Right lobe of liver (tissue), 6 donors: ENCODE data around the gene FOXP4. TPM values are rescaled to one million over a fixed set of nuclear protein-coding genes. Genes with fewer than 3 reads are reported as not detected.

Source experiments
- ATAC-seq, 4 donors: fragments of 200-7000 bp; cut with Tn5 transposase; one replicate each; pipeline ENCODE4 v1.9.1; 2020; ENCODE audit warnings: mild to moderate bottlenecking in 4 of 4, moderate library complexity in 4 of 4
- DNase-seq, 3 donors: peaks; one replicate each; pipeline ENCODE4 v3.0.0-alpha.2; 2020
- H3K27ac ChIP-seq, 3 donors: fragments of 200-600 bp; one replicate each; pipeline ENCODE4 v1.8.0; 2022
- H3K27me3 ChIP-seq, 2 donors: fragments of 200-600 bp; one replicate each; pipeline ENCODE4 v1.8.0; 2022
- H3K36me3 ChIP-seq, 4 donors: fragments of 200-600 bp; sonication (generic) in 1 of 4; one replicate each; pipeline versions ENCODE4 v1.5.1 to v1.8.0; 2017 to 2022; ENCODE audit warnings: control low read depth in 1 of 4
- H3K4me1 ChIP-seq, 4 donors: fragments of 200-600 bp; sonication (generic) in 1 of 4; one replicate each; pipeline versions ENCODE4 v1.5.1 to v1.8.0; 2017 to 2022; ENCODE audit warnings: control low read depth in 1 of 4
- H3K4me3 ChIP-seq, 3 donors: fragments of 200-600 bp; one replicate each; pipeline ENCODE4 v1.8.0; 2022
- H3K9me3 ChIP-seq, 4 donors: fragments of 200-600 bp; sonication (generic) in 1 of 4; one replicate each; pipeline versions ENCODE4 v1.5.1 to v1.8.0; 2017 to 2022; ENCODE audit warnings: control low read depth in 1 of 4
- CTCF ChIP-seq, 4 donors: fragments of 200-600 bp in 3 of 4; fragments of 450-650 bp in 1 of 4; IDR thresholded peaks; one replicate each; pipeline versions ENCODE4 v1.5.1 to v1.8.0; 2016 to 2022; ENCODE audit warnings: antibody characterized with exemption in 4 of 4, mild to moderate bottlenecking in 2 of 4
- POLR2A ChIP-seq: fragments of 450-650 bp; IDR thresholded peaks from one replicate; pipeline ENCODE4 v1.6.1; 2017; ENCODE audit warnings: antibody characterized with exemption, mild to moderate bottlenecking
- WGBS: methylation state at CpG from one replicate; pipeline ENCODE4 v1.1.6; 2018; ENCODE audit warnings: low coverage, low lambda C conversion rate; ENCODE audit not compliant: insufficient coverage; ENCODE audit errors: missing lambda C conversion rate; 5-methylcytosine and 5-hydroxymethylcytosine counted together
- intact Hi-C, 2 donors: fragments of 100-400 bp; cut with DNase I; formaldehyde crosslinking; loops; one replicate each; pipeline versions ENCODE4 v1.11.2 to v1.14.1; 2022
- total RNA-seq, 6 experiments: library from RNA; depleted of rRNA in 2 of 6; stranded (reverse); fragments of >200 nt in 2 of 6; fragmentation: NEBNext Ultra II Directional in 3 of 6; extraction: Animal tissue kit (Norgen Biotek cat#: 25700) in 3 of 6; gene quantifications; one replicate each; pipeline versions ENCODE4 v1.1.0 to v1.2.4, GENCODE V29; 2016 to 2023
- donor health status: DM: no; HTN: yes; CAD: no.
- donor health status: DM: no; HTN: no; CAD: no.
- donor health status: DM: no; HTN: no; CAD: no.
- donor health status: DM: no; HTN: yes; CAD: no.
- donor health status: DM: no; HTN: yes; CAD: no.

Gene FOXP4
- total RNA-seq, 6 experiments from 2014 or later, result 12.6 to 19.2 (median 14.9) TPM

GRCh38 chr6:41547799-41548097 lies 1.6 kb downstream of the FOXP4 start:
- WGBS, result 0% methylated on average over 3 of the region's 21 CpGs
- Histone ChIP-seq H3K36me3 (no peaks in the 10 kb centered on the region), H3K27ac (peak overlapping the region in 2 of 3 donors; percentile 29 to 86), H3K9me3 (no peaks in the 10 kb centered on the region), H3K4me3 (peak overlapping the region; percentile 63 to 83 (median 81)), H3K27me3 (no peaks in the 10 kb centered on the region), H3K4me1 (peaks cover 0 to 20% (median under 1%) of the 10 kb centered on the region in 4 donors)
- intact Hi-C loops, result no loop called here
- DNase-seq, result no peak
- no peak for TF ChIP-seq CTCF (IDR thresholded peaks at IDR 0.05)
- no peak for TF ChIP-seq POLR2A
- peak; percentile 1 to 6 (median 4) for ATAC-seq

- peak; percentile 62 to 86 (median 81) for DNase-seq
- peak; percentile 44 to 66 (median 58) for ATAC-seq
- intact Hi-C loops, result no loop called here
- no peaks in the 10 kb centered on the region for H3K36me3 ChIP-seq
- H3K27ac ChIP-seq, result peak overlapping the region in 2 of 3 donors; percentile 29 to 86
- TF ChIP-seq POLR2A (peak; percentile 16), CTCF (IDR thresholded peaks at IDR 0.05) (no peak)
- H3K4me1 ChIP-seq, result peaks cover 0 to 25% (median 3%) of the 10 kb centered on the region in 4 donors
- peak overlapping the region; percentile 63 to 83 (median 81) for H3K4me3 ChIP-seq
- 17% methylated on average over 14 of the region's 50 CpGs for WGBS
- no peaks in the 10 kb centered on the region for H3K9me3 ChIP-seq
- no peaks in the 10 kb centered on the region for H3K27me3 ChIP-seq
These were observed 2.1 kb downstream of the FOXP4 start for GRCh38 chr6:41548098-41548840.

GRCh38 chr6:41548841-41549642 lies 2.9 kb downstream of the FOXP4 start:
- DNase-seq, result no peak
- peak overlapping the region; percentile 63 to 83 (median 81) for H3K4me3 ChIP-seq
- intact Hi-C loops, result no loop called here
- no peak for TF ChIP-seq POLR2A
- no peak for TF ChIP-seq CTCF (IDR thresholded peaks at IDR 0.05)
- H3K9me3 ChIP-seq, result no peaks in the 10 kb centered on the region
- no peaks in the 10 kb centered on the region for H3K36me3 ChIP-seq
- ATAC-seq, result no peak
- H3K27me3 ChIP-seq, result no peaks in the 10 kb centered on the region
- WGBS, result 0% methylated on average over 2 of the region's 11 CpGs
- H3K4me1 ChIP-seq, result peaks cover 0 to 33% (median 5%) of the 10 kb centered on the region in 4 donors
- H3K27ac ChIP-seq, result peak overlapping the region in 1 of 3 donors; percentile 44

GRCh38 chr6:41549673-41550072 lies 3.5 kb downstream of the FOXP4 start:
- intact Hi-C loops, result no loop called here
- Histone ChIP-seq H3K27ac (no peak overlapping the region), H3K36me3 (no peaks in the 10 kb centered on the region), H3K4me3 (no peak overlapping the region), H3K9me3 (no peaks in the 10 kb centered on the region), H3K4me1 (peaks cover 0 to 33% (median 5%) of the 10 kb centered on the region in 4 donors), H3K27me3 (no peaks in the 10 kb centered on the region)
- WGBS, result 86% methylated on average over 2 of the region's 2 CpGs
- TF ChIP-seq CTCF (IDR thresholded peaks at IDR 0.05) (no peak), POLR2A (no peak)
- DNase-seq (no peak), ATAC-seq (no peak)
